Pons (tissue), 1 donor: ENCODE data around the gene EFNA4.

Source experiments
- DNase-seq: peaks from one replicate; pipeline ENCODE4 v3.0.0-alpha.2; 2016; ENCODE audit warnings: low spot score

The EFNA4 gene

GRCh38 chr1:155073377-155074242, 10.1 kb downstream of the EFNA4 start:
- DNase-seq: no peak

DNA sequence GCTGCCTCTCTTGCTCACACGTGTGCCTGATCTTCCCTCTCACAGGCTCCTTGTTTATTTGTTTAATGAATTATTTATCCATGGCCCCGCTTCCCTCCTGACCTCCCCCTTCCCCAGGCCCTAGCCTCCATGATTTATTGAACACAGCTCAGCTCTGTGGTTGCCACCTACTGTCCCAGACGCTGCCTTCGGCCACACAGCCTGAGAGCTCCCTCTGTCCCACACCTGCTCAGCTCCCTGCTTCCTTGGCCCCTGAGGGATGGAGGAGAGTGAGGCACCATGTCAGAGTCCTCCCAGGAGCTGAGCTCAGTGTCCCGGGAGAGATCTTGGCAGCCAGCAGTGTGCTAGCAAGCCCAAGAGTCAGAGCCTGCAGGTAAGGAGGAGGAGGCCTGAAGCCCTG, 12.0 kb downstream of the EFNA4 start:
- DNase-seq: no peak

GRCh38 chr1:155076371-155076770, 12.8 kb downstream of the EFNA4 start:
- no peak for DNase-seq

GRCh38 chr1:155077346-155077745, 13.8 kb downstream of the EFNA4 start:
- no peak for DNase-seq

DNA sequence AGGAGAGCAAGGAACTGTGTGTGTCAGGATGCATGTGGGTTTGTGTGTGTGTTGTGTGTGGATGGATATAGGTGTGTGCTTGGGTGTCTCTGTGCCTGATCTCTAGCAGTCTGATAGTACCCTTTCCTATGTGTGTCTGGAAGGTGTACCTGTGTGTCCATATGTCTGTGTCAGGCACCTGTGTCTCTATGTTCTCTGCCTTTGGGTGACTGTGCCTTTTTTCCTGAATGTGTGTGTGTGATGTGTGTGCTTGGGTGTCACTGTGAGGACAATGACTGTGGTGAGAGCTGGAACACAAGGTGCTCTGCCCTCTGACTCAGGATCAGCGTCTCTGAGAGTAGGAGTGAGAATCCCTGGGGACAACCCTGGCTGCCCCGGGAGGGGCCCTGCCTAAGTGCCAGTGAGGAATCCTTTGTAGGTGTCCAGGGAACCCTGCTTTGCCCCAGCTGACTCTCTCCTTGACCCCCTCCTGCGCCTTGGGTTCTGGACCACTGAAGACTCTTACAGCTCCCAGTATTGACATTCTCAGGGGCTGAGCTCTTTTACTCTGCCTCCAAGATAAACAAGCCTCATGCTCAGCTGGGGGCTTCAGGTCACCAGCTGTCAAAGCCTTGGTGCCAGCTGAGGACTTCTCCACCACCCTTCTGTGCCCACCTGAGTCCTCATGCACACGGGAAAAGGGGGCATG, 14.4 kb downstream of the EFNA4 start:
- no peak for DNase-seq

DNA sequence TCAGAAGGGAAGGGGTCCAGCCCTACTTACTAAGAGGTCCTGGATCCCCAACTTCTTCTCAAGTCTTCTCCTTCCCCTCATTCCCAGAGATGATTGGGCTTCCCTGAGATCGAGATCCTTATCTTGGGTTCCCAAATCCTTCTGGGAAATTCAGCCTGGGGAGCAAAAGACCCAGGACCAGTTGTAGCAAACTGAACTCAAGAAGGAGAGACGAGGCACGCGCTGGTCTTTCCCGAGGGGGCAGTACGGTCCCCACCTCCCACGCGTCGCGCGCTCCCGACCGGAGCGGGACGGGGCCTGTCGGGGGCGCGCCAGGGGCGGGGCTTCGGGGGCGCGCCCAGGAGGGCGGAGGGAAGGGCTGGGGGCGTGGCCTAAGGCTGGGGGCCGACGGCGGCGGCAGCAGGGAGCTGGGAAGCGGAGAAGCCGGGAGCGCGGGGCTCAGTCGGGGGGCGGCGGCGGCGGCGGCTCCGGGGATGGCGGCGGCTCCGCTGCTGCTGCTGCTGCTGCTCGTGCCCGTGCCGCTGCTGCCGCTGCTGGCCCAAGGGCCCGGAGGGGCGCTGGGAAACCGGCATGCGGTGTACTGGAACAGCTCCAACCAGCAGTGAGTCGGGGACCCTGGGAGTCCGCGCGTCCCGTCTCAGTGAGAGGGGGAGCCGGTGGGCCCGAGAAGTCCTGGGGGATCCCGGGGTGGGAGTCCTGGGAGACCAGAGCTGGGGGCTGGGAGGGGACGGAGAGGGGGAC, 15.1 kb downstream of the EFNA4 start, which contains the start of gene EFNA3:
Gene EFNA3, plus strand, starts transcription at position 369 of the 741 bp plus-strand sequence. Its CDS starts 105 bp downstream, at position 474.
- DNase-seq: peak; percentile 41

GRCh38 chr1:155079210-155079486, 15.6 kb downstream of the EFNA4 start:
- DNase-seq: no peak

DNA sequence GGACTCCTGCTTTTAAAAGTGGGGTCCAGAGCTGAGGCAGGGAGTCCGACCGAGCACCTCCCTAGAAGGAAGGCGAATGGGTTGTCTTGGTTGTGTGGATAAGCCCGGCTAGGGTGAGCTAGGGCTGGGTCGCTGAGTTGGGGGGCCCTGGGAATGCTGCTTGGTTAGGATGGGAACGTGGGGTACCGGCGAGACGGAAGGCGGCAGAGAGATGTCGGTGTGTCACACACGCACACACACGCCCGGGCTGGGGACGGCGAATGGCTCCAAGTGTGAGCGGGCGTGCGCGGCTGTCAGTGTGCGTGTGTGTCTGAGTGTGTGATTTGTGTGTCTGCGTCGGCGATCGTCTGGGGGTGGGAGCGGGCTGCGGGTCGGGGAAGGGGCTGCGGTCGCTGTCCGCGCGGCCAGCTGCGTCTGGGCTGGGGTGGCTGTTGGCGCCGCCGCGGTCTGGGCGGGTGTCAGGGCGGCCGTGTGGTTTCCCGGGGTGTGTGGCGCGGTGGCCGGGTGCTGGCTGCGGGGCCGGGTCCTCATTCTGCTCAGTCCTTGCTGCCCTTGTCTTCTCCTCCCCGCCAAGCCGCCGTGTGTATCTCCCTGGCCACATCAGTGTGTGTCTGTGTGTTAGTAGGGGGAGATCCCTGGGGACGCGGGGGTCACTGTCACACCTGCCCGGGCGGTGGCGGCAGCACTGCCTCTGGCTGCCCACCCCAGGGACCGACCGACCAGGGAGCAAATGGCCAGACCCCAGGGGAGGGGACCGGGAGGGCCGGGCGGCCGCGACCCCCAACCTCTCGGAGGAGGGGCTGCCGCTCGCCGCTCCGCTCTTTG, 16.2 kb downstream of the EFNA4 start:
- DNase-seq: no peak

GRCh38 chr1:155080312-155081228, 17.0 kb downstream of the EFNA4 start:
- DNase-seq: no peak

DNA sequence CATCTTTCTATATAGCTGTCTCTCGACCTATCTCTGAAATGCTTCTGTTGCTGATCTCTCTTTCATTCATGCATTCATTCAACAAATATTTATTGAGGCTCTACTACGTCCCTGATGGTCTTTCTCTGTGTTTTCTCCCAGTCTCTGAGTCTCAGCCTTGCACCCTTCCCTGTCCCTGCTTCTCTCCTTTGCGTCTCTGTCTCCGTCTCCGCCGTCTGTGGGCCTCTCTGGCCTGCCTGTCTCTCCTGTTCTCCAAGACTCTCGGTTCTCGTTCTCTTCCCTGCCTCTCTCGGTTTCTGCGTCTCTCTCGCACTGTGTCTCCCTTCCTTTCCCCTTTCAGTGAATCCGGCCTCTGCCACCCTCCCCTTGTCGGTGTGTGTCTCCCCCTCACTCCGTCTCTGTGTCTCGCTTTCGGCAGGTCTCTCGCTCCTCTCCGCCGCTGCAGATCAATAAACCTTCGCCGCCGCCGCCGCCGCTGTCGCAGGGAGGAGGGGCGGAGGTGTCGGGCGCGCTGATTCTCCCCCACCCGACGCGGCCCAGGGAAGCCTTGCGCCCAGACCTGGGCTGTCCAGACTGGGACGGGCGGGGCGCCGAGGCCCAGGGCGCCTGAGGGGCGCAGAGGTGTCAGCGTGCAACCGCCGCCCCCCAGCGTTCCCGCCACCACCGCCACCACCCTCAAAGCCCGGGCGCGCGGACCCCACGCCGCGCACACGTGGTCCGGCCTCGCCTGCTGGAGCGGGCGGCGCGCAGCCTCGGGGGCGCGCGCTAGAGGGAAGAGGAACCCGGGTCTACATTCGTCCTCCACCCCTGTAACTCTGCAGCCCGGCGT, 18.1 kb downstream of the EFNA4 start:
- no peak for DNase-seq

- no peak for DNase-seq
These were observed 18.9 kb downstream of the EFNA4 start for GRCh38 chr1:155082301-155083051.

GRCh38 chr1:155083052-155083541, 19.6 kb downstream of the EFNA4 start:
- no peak for DNase-seq

DNA sequence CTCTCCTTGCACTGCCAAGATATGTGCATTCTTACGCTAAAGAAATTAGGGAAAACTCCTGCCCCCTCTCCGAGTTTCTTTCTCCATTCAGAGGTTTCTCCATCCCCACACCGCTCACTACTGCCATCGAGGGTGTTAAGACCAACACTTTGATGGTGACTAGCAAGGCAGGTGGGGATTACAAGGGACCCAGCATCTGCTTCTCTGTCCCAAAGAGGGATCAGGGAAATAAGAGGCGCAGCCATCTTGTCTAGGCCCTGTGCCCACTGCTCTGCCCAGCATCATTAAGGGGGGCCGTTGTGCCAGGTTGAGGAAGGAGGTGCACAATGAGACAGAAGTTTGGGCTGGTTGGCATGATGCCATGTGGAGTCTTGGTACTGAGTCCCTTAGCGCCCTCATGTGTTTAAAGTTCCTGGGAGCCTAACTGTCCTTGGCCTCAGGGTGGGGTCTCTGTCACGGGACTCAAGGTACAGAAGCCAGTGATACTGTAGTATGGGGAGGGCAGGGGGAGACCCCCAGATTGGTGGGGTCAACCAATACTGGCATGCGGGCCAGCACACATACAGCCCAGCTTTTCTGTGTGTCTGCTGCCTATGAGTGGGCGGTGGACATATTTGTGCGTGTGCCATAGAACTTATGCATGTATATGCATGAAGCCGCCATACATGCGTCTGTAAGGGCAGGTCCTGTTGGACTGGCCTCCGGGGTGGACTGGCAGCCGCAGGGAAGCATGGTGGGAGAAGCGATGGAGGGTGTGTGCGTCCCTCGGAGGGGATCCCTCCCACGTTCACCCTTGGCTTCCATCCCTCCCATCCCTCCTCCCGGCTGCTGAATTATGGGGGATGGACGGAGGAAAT, 20.6 kb downstream of the EFNA4 start:
- DNase-seq: peak; percentile 55

GRCh38 chr1:155084722-155085503, 21.4 kb downstream of the EFNA4 start:
- peak; percentile 95 for DNase-seq

- peak; percentile 30 for DNase-seq
These were observed 22.1 kb downstream of the EFNA4 start for GRCh38 chr1:155085504-155086127.

DNA sequence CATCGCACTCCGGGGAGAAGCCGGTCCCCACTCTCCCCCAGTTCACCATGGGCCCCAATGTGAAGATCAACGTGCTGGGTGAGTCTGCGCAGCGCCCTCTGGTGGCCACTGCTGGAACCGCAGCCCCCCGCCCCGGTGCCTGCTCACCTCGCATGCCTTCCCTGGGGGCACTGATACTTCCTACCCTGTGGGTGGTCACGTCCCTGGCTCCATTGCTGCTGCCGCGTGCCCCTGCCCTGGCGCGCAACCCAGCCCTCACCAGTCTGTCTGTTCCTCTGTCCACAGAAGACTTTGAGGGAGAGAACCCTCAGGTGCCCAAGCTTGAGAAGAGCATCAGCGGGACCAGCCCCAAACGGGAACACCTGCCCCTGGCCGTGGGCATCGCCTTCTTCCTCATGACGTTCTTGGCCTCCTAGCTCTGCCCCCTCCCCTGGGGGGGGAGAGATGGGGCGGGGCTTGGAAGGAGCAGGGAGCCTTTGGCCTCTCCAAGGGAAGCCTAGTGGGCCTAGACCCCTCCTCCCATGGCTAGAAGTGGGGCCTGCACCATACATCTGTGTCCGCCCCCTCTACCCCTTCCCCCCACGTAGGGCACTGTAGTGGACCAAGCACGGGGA, 22.7 kb downstream of the EFNA4 start:
- peak; percentile 35 for DNase-seq
